HepG2 (cell line): ENCODE data around the gene HSF4. TPM values are rescaled to one million over a fixed set of nuclear protein-coding genes. Genes with fewer than 3 reads are reported as not detected.

Source experiments
- AHDC1 ChIP-seq: sonication (generic); formaldehyde crosslinking; IDR thresholded peaks from 2 replicates; pipeline ENCODE4 v1.5.1; 2020; ENCODE audit warnings: mild to moderate bottlenecking, missing genetic modification reagents, borderline replicate concordance
- ARID2 ChIP-seq: sonication (generic); formaldehyde crosslinking; IDR thresholded peaks from 2 replicates; pipeline ENCODE4 v1.8.1; 2022; ENCODE audit warnings: mild to moderate bottlenecking, missing genetic modification reagents, borderline replicate concordance
- ATF1 ChIP-seq: IDR thresholded peaks from 2 replicates; pipeline ENCODE4 v1.6.1; 2016; ENCODE audit warnings: mild to moderate bottlenecking, control low read depth
- BRD4 ChIP-seq: sonication (generic); formaldehyde crosslinking; IDR thresholded peaks from 2 replicates; pipeline ENCODE4 v1.4.0; 2020; ENCODE audit warnings: missing genetic modification reagents
- CBX1 ChIP-seq: IDR thresholded peaks from one replicate; pipeline ENCODE4 v1.6.1; 2016; ENCODE audit warnings: antibody characterized with exemption, low read depth
- CBX5 ChIP-seq: sonication (generic); formaldehyde crosslinking; IDR thresholded peaks from 2 replicates; pipeline ENCODE4 v1.4.0; 2020; ENCODE audit warnings: missing genetic modification reagents, borderline replicate concordance
- CHD4 ChIP-seq: fragments of 200-600 bp; sonication (generic); IDR thresholded peaks from 2 replicates; pipeline ENCODE4 v1.7.0; 2017; ENCODE audit warnings: mild to moderate bottlenecking, low read length, borderline replicate concordance
- DR1 ChIP-seq: sonication (generic); formaldehyde crosslinking; IDR thresholded peaks from 2 replicates; pipeline ENCODE4 v1.8.0; 2021; ENCODE audit warnings: mild to moderate bottlenecking, missing genetic modification reagents, inconsistent platforms
- FOSL2 ChIP-seq: sonication (generic); formaldehyde crosslinking; IDR thresholded peaks from 2 replicates; pipeline ENCODE4 v1.4.0; 2020; ENCODE audit warnings: missing genetic modification reagents
- HNF4A ChIP-seq: sonication (generic); formaldehyde crosslinking; IDR thresholded peaks from 2 replicates; pipeline ENCODE4 v1.4.0; 2020; ENCODE audit warnings: missing genetic modification reagents
- JDP2 ChIP-seq: sonication (generic); formaldehyde crosslinking; IDR thresholded peaks from 2 replicates; pipeline ENCODE4 v1.8.1; 2022; ENCODE audit warnings: missing genetic modification reagents, borderline replicate concordance
- NFE2L1 ChIP-seq: sonication (generic); formaldehyde crosslinking; IDR thresholded peaks from 2 replicates; pipeline ENCODE4 v1.4.0; 2020; ENCODE audit warnings: missing genetic modification reagents, mild to moderate bottlenecking, borderline replicate concordance
- PBX2 ChIP-seq: IDR thresholded peaks from 2 replicates; pipeline ENCODE4 v1.6.1; 2016; ENCODE audit warnings: control low read depth
- SOX13 ChIP-seq, 3 experiments: fragments of 450-650 bp in 1 of 3; sonication (generic) in 1 of 3; formaldehyde crosslinking in 1 of 3; IDR thresholded peaks in 2 of 3; conservative IDR thresholded peaks in 1 of 3; 2 replicates each; pipeline versions ENCODE4 v1.5.0 to v1.6.1; 2016 to 2020; ENCODE audit warnings: antibody characterized with exemption in 1 of 3, mild to moderate bottlenecking in 1 of 3, missing compliant biosample characterization in 1 of 3, missing genetic modification reagents in 1 of 3, moderate library complexity in 1 of 3
- ZBTB8A ChIP-seq: sonication (generic); formaldehyde crosslinking; IDR thresholded peaks from 2 replicates; pipeline ENCODE4 v1.4.0; 2020; ENCODE audit warnings: mild to moderate bottlenecking, low read depth, missing genetic modification reagents, borderline replicate concordance
- ZMYM4 ChIP-seq: sonication (generic); formaldehyde crosslinking; IDR thresholded peaks from 2 replicates; pipeline ENCODE4 v1.8.1; 2023; ENCODE audit warnings: mild to moderate bottlenecking, missing genetic modification reagents
- ZNF180 ChIP-seq: sonication (generic); formaldehyde crosslinking; IDR thresholded peaks from 2 replicates; pipeline ENCODE4 v1.4.0; 2020; ENCODE audit warnings: low read depth, missing genetic modification reagents, borderline replicate concordance
- ZNF446 ChIP-seq: sonication (generic); formaldehyde crosslinking; IDR thresholded peaks from 2 replicates; pipeline ENCODE4 v1.5.0; 2020; ENCODE audit warnings: mild to moderate bottlenecking, missing genetic modification reagents
- ZNF816 ChIP-seq: sonication (generic); formaldehyde crosslinking; IDR thresholded peaks from 2 replicates; pipeline ENCODE4 v1.8.0; 2022; ENCODE audit warnings: missing genetic modification reagents, mild to moderate bottlenecking, borderline replicate concordance
- ZNF883 ChIP-seq: sonication (generic); formaldehyde crosslinking; IDR thresholded peaks from 2 replicates; pipeline ENCODE4 v1.5.1; 2020; ENCODE audit warnings: mild to moderate bottlenecking, missing genetic modification reagents; ENCODE audit errors: not compliant biosample characterization
- ZSCAN29 ChIP-seq: sonication (generic); formaldehyde crosslinking; conservative IDR thresholded peaks from 2 replicates; pipeline ENCODE4 v1.4.0; 2020; ENCODE audit warnings: mild to moderate bottlenecking, missing genetic modification reagents
- polyA plus RNA-seq, 8 experiments: library from polyadenylated mRNA; depleted of rRNA in 3 of 8; stranded (reverse) in 7 of 8; unstranded in 1 of 8; fragments of >200 nt; fragmentation: Illumina TruSeq in 4 of 8; extraction: Trizol in 4 of 8; gene quantifications; 2 replicates each; pipeline versions ENCODE4 v1.2.1 to v1.2.3, GENCODE V29; 2011 to 2016; ENCODE audit warnings: low read depth in 4 of 8, missing spikeins in 1 of 8, mixed read lengths in 1 of 8; ENCODE audit not compliant: insufficient read depth in 1 of 8
- total RNA-seq, 5 experiments: library from RNA; depleted of rRNA; stranded (reverse); fragments of >200 nt; fragmentation: Illumina TruSeq; extraction: Trizol; gene quantifications; 2 replicates each; pipeline ENCODE4 v1.2.3, GENCODE V29; 2016; ENCODE audit warnings: low read depth in 1 of 5

The HSF4 gene
- total and polyA plus RNA-seq, 2 of the 13 experiments (the other 11 are each of a cell fraction or from before 2014, with no cell fraction given), result 3.5 to 16.9 TPM

GRCh38 chr16:67158637-67159600 is 5.6 kb upstream of the HSF4 start (continued):
- TF ChIP-seq ZNF883 (CRISPR knock-in tag), result no peak
- no peak for TF ChIP-seq JDP2 (CRISPR knock-in tag)
- TF ChIP-seq CHD4, result no peak
- no peak for TF ChIP-seq BRD4 (CRISPR knock-in tag)
- TF ChIP-seq CBX5, result no peak
- no peak for TF ChIP-seq ZBTB8A
- peak; percentile 64; the same call in 1 of the 2 replicates for TF ChIP-seq ZNF446 (CRISPR knock-in tag)
- no peak for TF ChIP-seq ATF1
- no peak for TF ChIP-seq ZNF816 (CRISPR knock-in tag)
- no peak for TF ChIP-seq NFE2L1 (CRISPR knock-in tag)
- TF ChIP-seq ARID2, result no peak
- TF ChIP-seq FOSL2, result 0 out of 2 replicates have a peak, but pooled peaks have one; percentile 4
- TF ChIP-seq AHDC1 (CRISPR knock-in tag), result no peak
- no peak for TF ChIP-seq PBX2 (CRISPR knock-in tag)
- TF ChIP-seq CBX1, result no peak
- TF ChIP-seq SOX13 (IDR thresholded peaks at IDR 0.05), result no peak
- no peak for TF ChIP-seq SOX13 (CRISPR knock-in tag; conservative IDR thresholded peaks at IDR 0.05 in 1 of 2, IDR thresholded peaks at IDR 0.05 in 1 of 2)
- TF ChIP-seq HNF4A (CRISPR knock-in tag), result no peak
- no peak for TF ChIP-seq ZNF180 (CRISPR knock-in tag)
- no peak for TF ChIP-seq ZMYM4 (CRISPR knock-in tag)
- no peak for TF ChIP-seq DR1 (CRISPR knock-in tag)
- TF ChIP-seq ZSCAN29 (CRISPR knock-in tag), result no peak
